ENCODE results near the gene MAP2.

The MAP2 gene

GRCh38 chr2:209534228-209534627, 110.4 kb downstream of the MAP2 start:
- FAIRE-seq: no peak

GRCh38 chr2:209536363-209536762, 112.5 kb downstream of the MAP2 start:
- FAIRE-seq: no peak

- FAIRE-seq: no peak
Observed at GRCh38 chr2:209547726-209548125, 123.9 kb downstream of the MAP2 start.

- no peak for FAIRE-seq
Observed at GRCh38 chr2:209549589-209549988, 125.7 kb downstream of the MAP2 start.

GRCh38 chr2:209553913-209554312, 130.1 kb downstream of the MAP2 start:
- no peak for FAIRE-seq

- FAIRE-seq: peak; percentile 55
Observed at GRCh38 chr2:209556354-209556961, 132.6 kb downstream of the MAP2 start.

GRCh38 chr2:209560911-209561310, 137.1 kb downstream of the MAP2 start:
- FAIRE-seq: no peak

- FAIRE-seq: no peak
Observed at GRCh38 chr2:209563453-209563852, 139.6 kb downstream of the MAP2 start.

GRCh38 chr2:209564816-209565215, 141.0 kb downstream of the MAP2 start:
- no peak for FAIRE-seq

- FAIRE-seq: no peak
Observed at GRCh38 chr2:209565896-209566582, 142.2 kb downstream of the MAP2 start.

GRCh38 chr2:209570194-209570593, 146.3 kb downstream of the MAP2 start:
- FAIRE-seq: no peak

- FAIRE-seq: no peak
Observed at GRCh38 chr2:209574515-209574914, 150.7 kb downstream of the MAP2 start.

- peak; percentile 67 for FAIRE-seq
Observed at GRCh38 chr2:209577376-209578357, 153.8 kb downstream of the MAP2 start.

- no peak for FAIRE-seq
Observed at GRCh38 chr2:209578394-209579001, 154.7 kb downstream of the MAP2 start.

GRCh38 chr2:209579230-209579749, 155.4 kb downstream of the MAP2 start:
- no peak for FAIRE-seq

- FAIRE-seq: no peak
Observed at GRCh38 chr2:209581040-209581439, 157.2 kb downstream of the MAP2 start.

GRCh38 chr2:209582281-209582680, 158.4 kb downstream of the MAP2 start:
- no peak for FAIRE-seq

GRCh38 chr2:209584472-209584871, 160.6 kb downstream of the MAP2 start:
- FAIRE-seq: no peak

- FAIRE-seq: no peak
Observed at GRCh38 chr2:209584915-209585314, 161.1 kb downstream of the MAP2 start.

- FAIRE-seq: no peak
Observed at GRCh38 chr2:209591021-209591420, 167.2 kb downstream of the MAP2 start.

GRCh38 chr2:209592106-209592505, 168.3 kb downstream of the MAP2 start:
- FAIRE-seq: no peak

GRCh38 chr2:209593930-209594329, 170.1 kb downstream of the MAP2 start:
- no peak for FAIRE-seq

- no peak for FAIRE-seq
Observed at GRCh38 chr2:209596262-209596661, 172.4 kb downstream of the MAP2 start.
